Hematopoietic multipotent progenitor cell treated with erythropoietin and hydrocortisone succinate and interleukin-3 and kit ligand, for 6 days (in vitro differentiated cells): ENCODE data around the gene PRR33.
A peak's percentile ranks its signal among the peaks of the same experiment; 100 is the strongest.
"Not testable (repeated sequence)": the region's sequence is repeated elsewhere in the genome, so short reads cannot be mapped to it uniquely, and the experiment has no call there.

ENCODE experiments used
- DNase-seq: peaks from one replicate; pipeline ENCODE4 v3.0.0-alpha.2; 2015

The PRR33 gene

DNA sequence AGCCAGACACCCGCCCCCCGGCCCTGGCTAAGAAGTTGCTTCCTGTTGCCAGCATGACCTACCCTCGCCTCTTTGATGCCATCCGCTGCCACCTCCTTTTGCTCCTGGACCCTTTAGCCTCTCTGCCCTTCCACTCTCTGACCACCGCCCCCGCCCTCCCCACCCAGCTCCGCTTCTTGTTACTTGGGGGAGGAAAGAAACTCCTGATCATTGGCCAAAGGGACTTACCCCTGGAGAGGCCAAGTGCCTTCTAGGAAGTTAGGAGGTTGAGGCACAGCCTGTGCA lies at the start of gene PRR33:
Gene PRR33 (minus strand): TSS at position 65 of the 285 bp plus-strand sequence. CDS start 1,311 bp downstream, outside the sequence.
- no peak for DNase-seq

DNA sequence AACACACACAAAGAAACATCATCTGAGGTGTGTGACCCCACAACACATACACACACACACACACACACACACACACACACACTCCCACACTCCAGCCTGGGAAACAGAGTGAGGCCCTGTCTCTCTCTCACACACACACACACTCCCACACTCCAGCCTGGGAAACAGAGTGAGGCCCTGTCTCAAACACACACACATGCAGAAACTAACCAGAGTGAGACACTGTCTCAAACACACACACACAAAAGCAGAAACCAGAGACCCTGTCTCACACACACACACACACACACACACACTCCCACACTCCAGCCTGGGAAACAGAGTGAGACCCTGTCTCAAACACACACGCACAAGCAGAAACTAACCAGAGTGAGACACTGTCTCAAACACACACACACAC lies 48.1 kb upstream of the PRR33 start:
- DNase-seq: not testable (repeated sequence)

DNA sequence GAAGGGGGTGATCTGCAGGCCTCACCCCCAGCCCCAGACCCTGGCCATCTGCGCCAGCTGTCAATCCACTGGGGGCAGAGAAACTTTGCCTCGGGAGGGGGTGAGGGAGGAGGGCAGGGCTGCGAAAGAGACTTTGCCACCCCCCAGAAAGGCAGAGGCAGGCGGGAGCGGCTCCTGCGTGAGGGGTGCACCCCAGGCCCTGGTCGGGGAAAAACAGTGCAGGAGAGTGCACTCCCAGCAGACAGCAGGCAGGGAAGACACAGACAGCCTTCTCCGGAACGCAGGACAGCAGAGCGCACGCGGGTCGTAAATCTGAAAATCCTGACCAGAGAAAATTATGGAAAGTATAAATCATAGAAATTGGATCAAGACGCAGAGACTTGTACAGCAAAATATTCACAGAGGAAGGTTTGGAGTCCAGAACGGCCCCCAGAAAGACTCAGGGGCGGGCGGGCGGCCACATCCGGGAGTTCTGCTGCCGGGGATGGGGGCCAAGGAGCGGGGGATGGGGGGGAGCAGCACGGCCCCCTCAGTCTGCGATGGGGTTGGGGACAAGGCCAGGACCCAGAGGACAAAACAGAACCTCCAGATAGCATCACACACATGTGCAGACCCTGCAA lies 47.4 kb upstream of the PRR33 start:
- DNase-seq: peak; percentile 21

DNA sequence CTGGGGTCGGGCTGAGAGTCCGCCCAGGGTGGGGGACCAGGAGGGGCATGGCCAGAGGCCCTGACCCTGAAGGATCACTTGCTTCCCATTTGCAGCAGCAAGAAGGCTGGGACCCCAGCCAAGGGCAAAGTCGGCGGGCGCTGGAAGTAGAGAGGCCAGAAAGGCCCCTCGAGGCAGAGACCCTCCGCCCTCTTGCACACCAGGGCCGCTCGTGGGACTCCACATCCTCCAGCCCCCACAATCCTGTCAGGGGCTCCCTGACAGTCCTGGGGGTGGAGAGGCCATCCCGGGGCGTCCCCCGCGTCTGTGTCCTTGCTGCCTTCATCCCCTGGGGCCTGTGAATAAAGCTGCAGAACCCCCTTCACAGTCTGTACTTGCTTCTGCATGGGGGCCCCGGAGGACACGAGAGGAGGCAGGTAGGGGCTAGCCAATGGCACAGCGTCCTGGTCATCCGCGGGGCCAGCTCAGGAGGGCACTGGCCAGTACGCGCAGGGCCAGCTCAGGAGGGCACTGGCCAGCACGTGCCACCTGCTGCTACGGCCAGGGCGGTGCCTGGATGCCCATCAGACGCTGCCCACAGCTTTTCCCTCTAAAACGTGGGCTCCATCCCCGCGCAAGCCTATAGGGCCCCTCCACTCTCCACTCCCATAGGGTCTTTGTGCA lies 46.8 kb upstream of the PRR33 start:
- DNase-seq: no peak

DNA sequence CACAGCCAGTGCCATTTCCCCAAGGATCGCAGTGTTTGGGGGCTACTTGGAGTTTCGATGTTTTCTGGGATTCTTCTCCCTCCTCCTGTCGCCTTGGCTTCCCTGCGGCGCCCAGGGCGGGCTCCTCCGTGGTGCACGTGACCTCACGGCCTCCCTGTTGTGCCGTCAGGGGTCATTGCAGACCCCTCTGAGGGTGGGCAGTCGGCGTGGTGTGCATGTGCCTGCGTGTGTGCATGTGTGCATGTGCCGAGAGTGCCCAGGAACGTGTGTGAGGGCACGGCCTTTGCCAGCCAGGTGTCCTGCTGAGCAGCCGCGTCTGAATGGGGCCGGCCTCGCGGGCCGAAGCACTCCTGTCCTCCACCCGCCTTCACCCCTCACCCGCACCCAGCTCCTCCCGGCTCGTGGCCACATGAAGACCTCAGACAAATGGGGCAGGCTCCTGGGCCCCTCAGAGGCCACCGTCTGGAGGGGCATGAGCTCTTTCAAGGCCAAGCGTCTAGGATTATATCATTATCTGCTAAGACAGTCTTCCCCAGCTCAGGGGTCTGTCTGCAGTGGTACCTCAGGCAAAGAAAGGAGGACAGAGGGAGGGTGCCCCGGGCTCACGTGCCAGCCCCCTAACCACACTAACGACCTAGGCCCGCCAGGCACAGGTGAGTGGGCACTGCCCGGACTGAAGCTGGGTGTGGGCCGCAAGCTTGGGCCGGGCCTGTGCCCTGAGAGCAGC lies 46.1 kb upstream of the PRR33 start:
- no peak for DNase-seq

DNA sequence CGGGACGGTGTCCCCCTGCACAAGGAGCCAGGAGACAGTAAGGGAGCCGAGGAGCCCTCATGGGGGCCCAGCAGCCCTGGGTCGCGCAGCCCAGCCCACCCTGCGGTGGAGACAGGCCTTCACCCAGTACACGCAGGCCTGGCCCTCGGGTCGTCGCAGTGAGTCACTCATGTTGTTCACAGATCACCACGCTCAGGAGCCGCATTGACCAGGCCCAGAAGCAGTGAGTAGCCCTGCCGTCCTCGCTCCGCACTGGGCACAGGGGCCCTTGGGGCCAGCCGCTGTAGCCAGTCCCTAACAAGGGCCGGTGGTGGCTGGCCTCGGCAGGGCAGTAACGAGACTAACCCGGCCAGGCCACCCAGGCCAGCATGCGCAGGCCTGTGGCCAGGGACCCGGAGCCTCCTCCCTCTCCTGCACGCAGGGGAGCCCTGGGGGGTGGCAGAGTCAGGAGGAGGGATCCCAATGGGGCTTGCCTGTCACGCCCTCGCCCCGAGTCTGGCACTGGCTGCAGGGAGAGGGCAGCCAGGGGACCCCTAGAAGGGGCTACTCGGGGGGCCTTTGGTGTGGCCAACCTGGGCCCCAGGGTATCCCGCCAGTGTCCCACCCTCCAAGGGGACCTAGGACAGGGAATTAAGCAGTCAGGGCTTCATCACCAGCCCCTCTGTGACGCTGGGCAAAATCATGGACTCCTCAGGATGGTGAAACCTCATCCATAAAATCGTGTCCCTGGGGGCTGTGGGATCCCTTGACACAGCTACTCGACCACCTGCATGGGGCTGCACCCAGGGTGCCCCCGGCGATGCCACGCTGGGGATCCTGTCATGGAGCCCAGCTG lies 45.3 kb upstream of the PRR33 start:
- no peak for DNase-seq

DNA sequence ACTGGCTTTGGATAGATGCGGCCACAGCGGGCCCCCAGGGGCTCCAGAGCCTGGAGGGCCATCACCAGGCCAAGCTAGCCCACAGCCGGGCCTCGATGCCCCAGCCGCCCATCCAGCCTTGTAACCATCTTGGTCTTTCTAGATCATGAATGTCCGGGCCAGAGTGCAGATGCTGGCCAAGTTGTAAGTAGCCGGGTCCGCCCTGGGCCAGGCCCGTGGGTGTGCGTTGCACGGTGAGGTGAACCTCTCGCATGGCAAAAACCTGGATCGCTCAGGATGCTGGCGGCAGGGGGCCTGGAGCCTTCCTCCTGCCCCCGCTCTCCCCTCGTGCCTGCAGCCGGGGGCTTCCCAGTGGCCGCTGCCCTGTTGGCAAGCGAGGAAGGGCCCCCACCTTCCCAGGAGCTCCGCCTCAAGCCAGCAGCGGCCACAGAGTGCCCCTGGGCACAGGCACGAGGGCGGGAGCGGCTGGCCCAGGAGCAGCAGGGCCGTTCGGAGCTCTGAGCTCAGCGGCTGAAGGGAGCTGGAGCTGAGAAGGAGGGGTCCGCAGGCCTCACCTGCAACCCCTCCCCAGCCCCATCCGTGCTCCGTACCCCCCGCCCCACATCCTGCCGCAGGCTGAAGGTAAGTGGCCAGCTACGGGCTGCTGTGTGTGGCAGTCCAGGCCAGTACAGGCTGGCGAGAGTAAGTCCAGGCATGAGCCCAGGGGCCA lies 44.5 kb upstream of the PRR33 start:
- no peak for DNase-seq

DNA sequence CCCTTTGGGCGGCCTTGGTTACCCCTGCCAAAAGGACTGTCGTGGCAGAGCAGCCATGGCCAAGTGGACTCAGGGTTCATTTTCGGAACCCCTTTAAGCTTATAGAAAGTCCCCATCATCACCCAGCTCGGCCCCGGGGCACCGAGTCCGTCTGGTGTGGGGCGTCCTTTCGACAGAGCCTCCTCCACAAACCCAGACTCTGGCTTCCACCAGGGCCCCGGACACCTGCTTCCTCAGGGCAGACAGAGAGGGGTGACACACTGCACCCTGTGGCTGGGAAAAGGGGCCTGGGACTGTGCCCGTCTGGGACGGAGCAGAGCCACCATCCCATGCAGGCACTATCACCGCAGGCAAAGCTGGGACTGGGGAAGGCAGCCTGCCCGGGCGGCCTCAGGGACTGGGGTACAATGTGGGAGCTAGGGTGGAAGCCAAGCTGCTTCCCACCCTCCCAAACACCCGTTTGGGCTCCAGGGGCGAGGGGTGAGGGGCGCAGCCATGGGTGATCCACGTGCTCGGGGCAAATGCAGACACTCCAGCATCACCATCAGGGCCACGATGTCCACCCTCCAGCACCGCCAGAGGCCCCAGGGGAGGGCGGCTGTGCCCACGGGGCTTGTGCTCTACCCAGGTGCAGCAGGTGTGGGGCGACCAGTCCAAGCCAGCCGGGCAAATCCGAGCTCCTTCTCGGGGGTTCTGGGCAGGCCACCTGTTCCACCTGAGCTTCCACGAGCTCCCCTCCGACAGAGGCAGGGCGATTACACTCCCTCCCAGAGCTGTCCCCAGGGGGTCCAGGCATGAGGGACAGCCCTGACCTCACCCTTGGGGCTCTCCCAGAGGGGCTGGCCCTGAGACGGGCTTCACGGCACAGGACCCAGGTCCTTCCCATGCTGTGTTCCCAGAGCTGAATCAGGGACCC lies 43.7 kb upstream of the PRR33 start:
- no peak for DNase-seq

DNA sequence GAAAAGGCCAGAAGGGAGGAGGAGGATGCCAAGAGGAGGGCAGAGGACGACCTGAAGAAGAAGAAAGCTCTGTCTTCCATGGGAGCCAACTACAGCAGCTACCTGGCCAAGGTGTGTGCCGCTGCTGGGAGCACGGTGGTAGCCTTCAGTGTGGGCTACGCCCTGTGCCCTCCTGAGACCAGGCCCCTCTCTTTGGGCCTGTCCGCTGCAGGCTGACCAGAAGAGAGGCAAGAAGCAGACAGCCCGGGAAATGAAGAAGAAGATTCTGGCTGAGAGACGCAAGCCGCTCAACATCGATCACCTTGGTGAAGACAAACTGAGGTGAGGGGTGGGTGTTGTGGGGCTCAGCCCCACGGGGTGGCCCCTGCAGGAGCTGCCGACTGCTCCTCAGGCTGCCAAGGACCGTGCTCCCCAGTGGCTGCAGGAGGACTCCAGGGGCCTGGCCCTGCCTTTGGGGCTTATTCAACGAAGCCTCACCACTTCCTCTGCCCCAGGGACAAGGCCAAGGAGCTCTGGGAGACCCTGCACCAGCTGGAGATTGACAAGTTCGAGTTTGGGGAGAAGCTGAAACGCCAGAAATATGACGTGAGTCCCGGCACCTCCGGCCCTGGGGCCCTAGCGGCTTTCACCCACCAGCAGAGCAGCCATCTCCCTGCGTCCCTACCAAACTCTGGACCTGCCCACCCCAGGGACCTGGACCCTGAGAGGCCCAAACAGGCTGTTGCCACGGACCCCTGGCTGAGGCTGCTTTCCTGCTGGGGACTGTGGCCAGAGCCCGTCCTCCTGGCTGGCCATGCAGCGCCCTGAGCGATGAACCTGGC lies 42.9 kb upstream of the PRR33 start:
- DNase-seq: no peak

DNA sequence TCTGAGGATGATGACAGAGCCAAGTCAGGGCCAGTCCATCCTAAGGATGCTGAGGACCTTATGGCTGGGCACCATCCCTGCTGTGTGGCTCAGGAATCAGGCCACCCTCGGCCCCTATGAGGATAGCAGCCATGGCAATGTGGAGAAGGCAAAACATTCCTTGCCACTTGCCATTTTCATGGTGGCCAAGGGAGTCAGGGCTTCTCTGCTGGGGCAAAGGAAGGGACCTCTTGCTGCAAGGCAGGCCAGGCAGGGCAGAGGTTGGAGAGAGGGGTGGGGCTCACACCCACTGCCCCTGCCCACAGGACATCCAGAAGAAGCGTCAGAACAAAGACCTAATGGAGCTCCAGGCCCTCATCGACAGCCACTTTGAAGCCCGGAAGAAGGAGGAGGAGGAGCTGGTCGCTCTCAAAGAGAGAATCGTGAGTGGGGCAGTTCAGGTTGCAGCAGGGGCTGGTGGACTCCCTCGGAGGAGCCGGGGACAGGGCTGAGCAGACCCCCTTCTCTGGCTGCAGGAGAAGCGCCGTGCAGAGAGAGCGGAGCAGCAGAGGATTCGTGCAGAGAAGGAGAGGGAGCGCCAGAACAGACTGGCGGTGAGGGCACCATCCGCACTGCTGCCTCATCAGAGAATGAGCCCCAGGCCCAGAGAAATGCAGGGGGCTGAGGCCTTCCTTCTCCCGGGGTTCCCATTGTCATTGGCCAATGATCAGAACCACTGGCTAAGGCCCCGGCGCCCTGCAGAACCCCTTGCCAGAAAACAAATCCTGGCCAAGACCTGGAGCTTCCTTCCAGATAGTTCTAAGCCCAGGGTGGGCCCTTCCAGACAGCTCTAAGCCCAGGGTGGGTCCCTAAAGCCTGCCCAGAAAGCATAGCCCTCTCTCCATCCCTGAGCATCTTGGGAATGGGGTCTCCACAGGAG lies 42.0 kb upstream of the PRR33 start:
- DNase-seq: no peak

DNA sequence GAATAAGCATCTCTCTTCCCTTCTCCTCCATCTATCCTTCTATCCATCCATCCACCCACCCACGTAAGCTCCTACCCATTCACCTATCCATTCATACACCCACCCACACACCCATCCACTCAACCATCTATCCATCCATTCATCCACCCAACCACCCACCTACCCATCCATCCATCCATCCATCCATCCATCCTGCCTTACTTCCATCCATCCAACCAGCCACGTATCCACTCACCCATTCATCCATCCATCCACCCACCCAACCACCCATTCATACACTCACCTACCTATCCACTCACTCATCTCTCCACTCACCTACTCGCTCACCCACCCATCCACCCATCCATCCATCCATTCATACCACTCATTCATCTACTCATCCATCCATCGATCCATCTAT lies 41.0 kb upstream of the PRR33 start:
- DNase-seq: no peak

DNA sequence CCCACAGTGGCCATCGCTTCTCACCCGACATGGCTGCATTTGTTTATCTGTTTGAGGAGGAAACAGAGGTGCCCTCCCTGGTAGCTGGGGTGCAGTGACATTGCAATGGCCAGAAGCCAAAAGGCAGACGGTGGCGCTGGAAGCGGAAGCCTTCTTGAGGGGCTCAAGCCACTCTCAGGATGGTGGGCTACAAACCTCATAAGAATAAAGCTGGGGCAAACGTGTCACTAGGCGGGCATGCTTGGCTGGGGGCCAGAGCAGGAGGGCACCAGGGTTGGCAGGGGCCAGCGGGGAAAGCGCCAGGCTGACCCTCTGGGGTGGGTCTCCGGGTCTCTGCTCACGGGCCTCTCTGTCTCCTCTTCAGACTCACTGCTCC lies 40.4 kb upstream of the PRR33 start:
- peak; percentile 71 for DNase-seq

DNA sequence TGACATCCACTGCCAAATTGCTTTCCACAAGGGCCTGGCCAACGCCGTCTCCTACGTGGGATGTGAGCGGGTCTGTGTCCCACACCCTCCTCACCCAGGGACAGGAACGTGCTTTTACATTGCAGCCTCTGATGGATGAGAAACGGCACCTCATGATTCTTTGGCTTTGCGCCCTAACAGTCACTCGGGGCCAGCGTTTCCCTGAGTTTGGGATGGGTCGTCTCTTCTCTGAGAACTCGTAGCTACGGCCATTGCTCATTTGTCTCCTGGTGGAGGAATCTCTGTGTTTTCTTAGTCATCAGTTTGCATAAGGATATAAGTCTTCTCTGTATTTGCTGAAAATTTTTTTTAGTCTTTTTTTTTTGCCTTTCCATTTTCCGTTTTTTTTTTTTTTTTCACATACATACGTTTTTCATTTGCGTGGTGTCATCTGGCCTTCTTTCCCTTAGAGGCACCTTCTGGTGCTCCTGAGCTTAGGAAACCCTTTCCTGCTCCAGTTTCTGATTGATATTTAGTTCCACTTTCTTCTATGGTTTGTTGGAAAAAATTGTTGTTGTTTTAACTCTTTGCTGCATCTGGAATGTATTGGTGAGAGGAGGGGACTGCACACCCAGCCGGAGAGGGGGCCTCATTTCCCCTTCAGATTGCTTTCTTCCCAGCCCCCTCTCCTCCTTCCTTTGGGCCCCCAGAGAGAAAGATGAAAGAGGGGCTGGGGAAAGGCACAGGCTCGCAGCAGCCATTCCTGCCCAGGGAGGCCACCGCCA lies 39.8 kb upstream of the PRR33 start:
- peak; percentile 56 for DNase-seq

DNA sequence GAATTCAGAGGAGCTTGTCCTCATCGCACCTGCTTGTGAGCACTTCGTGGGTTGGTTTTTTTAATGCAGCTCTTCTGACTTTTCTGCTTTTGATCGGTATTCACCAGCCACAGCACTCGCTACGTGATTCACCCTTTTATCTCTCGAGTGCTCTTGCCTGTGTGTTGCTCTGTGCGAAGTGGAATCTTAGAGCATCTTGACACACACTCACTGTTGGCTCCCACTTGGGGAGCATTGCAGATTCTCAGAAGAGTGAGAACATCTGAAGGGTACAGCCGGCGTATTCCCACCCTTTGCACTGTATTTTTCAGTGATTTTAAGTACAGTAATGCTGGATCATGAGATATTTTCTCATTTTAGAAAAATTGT lies 38.8 kb upstream of the PRR33 start:
- peak; percentile 51 for DNase-seq

DNA sequence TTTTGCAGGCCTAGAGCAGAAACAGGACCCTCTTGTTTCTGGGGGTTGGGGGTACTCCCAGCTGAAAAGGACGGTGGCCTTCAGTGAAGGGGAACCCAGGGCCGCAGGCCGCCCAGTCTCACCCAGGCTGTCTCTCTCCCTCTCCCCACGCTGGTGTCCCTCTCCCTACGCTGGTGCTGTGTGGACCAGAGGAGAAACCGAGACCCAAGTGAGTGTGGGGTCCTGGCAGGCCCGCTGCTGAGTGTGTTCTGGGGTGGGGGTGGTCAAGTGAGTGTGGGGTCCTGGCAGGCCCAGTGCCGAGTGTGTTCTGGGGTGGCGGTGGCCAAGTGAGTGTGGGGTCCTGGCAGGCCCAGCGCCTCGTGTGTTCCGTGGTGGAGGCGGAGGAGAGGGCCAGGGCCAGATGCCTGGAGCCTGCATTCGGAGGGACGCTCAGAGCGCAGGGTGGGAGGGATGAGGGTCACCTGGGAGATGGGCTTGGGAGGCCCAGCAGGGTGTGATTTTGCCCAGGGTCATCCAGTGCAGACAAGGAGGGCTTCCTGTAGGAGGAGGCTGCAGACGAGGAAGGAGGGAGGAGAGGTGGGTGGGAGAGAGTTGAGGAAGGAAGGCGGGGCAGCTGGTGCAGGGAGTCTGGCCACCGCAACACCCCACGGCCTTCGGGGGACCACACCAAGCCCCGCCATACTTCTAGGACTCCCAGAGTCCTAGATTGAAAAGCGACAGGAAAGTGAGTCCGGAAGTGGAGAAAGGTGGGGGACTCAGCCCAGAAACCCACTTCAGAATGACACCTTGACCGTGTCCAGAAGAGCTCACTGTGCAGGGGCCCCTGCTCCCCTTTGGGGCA lies 38.1 kb upstream of the PRR33 start:
- DNase-seq: no peak

DNA sequence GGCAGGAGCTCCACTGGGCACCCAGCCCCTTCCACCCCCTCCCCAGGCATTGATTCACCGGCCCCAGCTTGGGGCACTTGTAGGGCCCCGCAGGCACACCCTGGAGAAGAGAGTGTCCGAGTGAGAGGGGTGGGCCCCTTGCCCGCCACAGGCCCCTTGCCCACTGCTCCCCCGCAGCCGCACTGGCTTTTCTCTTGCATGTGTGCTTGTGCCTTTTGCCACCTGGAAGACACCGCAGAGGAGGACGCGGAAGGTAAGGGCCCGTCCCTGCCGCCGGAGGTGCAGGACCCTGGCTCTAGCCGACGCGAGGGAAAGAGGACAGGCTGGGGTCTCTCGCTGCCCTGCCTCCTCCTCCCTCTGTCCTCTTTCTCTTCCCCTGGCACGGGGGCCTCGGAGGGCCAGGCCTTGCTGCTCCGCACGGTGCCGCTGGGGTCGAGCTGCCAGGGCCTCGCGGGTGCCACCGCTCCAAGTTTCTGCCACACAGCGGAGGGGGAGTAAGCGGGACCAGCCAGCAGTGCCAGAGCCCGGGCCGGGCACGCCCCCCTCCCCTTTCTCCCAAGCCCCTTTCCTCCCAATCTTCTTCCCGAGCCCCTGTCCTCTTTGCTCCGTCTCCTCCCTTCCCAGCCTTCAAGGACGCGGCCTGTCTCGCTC lies 37.3 kb upstream of the PRR33 start:
- no peak for DNase-seq

DNA sequence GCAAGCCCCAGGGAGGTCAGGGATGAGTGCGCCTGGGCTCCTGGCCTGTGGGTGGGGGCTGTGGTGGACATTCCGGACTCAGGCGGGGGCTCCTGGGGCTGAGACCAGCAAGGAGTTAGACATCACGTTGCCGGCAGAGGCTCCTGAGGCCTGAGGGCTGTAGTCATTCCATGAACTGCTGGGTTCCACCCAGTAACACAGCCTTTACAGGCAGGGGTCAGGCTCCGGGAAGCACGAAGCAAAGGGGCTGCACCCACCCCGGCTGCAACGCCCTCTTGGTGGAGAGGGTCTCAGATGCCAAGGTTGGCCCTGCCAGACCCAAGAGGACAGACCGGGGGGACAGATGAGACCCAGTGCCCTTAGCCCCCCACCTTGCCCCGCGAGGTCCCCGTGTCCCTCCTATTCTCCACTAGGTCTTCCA lies 36.8 kb upstream of the PRR33 start:
- DNase-seq: no peak
